ENCODE measurements around the gene KRT78. TPM values are rescaled to one million over a fixed set of nuclear protein-coding genes. Genes with fewer than 3 reads are reported as not detected.

Gene KRT78
- total and polyA plus RNA-seq, 8 donors, result 0.73 to 98.0 (median 0.76) TPM; not detected in 5

GRCh38 chr12:52837781-52838608, 10.8 kb downstream of the KRT78 start:
- Histone ChIP-seq H3K36me3 (no peaks in the 10 kb centered on the region), H3K4me1 (no peaks in the 10 kb centered on the region), H3K27ac (no peak overlapping the region), H3K4me3 (no peak overlapping the region), H3K9me3 (no peaks in the 10 kb centered on the region), H3K27me3 (peaks cover 0 to 59% (median 12%) of the 10 kb centered on the region in 3 donors)
- no peak for DNase-seq
- TF ChIP-seq POLR2A (IDR thresholded peaks at IDR 0.05) (no peak), EP300 (IDR thresholded peaks at IDR 0.05) (no peak), POLR2AphosphoS5 (IDR thresholded peaks at IDR 0.05) (no peak), CTCF (IDR thresholded peaks at IDR 0.05) (no peak)
- WGBS, 5 donors, result 81 to 93% (median 88%) methylated on average over 6 of the region's 6 CpGs
- intact Hi-C loops (cut with DNase I; ENCODE audit: low total_unique reads), result no loop called here

- no peaks in the 10 kb centered on the region for H3K9me3 ChIP-seq
- TF ChIP-seq POLR2A (IDR thresholded peaks at IDR 0.05) (no peak), CTCF (IDR thresholded peaks at IDR 0.05) (no peak), POLR2AphosphoS5 (IDR thresholded peaks at IDR 0.05) (no peak), EP300 (IDR thresholded peaks at IDR 0.05) (no peak)
- H3K4me3 ChIP-seq, result no peak overlapping the region
- intact Hi-C loops (cut with DNase I; ENCODE audit: low total_unique reads), result no loop called here
- no peaks in the 10 kb centered on the region for H3K4me1 ChIP-seq
- no peak for DNase-seq
- no peaks in the 10 kb centered on the region for H3K36me3 ChIP-seq
- no peak overlapping the region for H3K27ac ChIP-seq
- peaks cover 0 to 59% (median 12%) of the 10 kb centered on the region in 3 donors for H3K27me3 ChIP-seq
- 50 to 73% (median 58%) methylated on average over 9 of the region's 9 CpGs for WGBS, 5 donors
Measured at GRCh38 chr12:52837413-52837741, 11.4 kb downstream of the KRT78 start.

- 83 to 92% (median 86%) methylated on average over 9 of the region's 9 CpGs for WGBS, 5 donors
Measured at GRCh38 chr12:52836491-52837412, 12.0 kb downstream of the KRT78 start.

More at GRCh38 chr12:52836491-52837412, 12.0 kb downstream of the KRT78 start:
- no peak for DNase-seq
- H3K27me3 ChIP-seq, result peaks cover 0 to 59% (median 12%) of the 10 kb centered on the region in 3 donors
- TF ChIP-seq CTCF (IDR thresholded peaks at IDR 0.05), result no peak
- no peak for TF ChIP-seq POLR2AphosphoS5 (IDR thresholded peaks at IDR 0.05)
- no peak for TF ChIP-seq POLR2A (IDR thresholded peaks at IDR 0.05)
- TF ChIP-seq EP300 (IDR thresholded peaks at IDR 0.05), result no peak
- no peak overlapping the region for H3K27ac ChIP-seq
- H3K4me3 ChIP-seq, result no peak overlapping the region
- no peaks in the 10 kb centered on the region for H3K36me3 ChIP-seq
- no peaks in the 10 kb centered on the region for H3K4me1 ChIP-seq
- intact Hi-C loops (cut with DNase I; ENCODE audit: low total_unique reads), result no loop called here
- H3K9me3 ChIP-seq, result no peaks in the 10 kb centered on the region

Measured in stomach (tissue), 9 donors.